ENCODE measurements around the gene MINDY4.

MINDY4 gene

GRCh38 chr7:30898411-30898810, 127.2 kb downstream of the MINDY4 start:
- TF ChIP-seq GATA2 (IDR thresholded peaks at IDR 0.05; ENCODE audit: low read depth, low read length) (no peak), GATA3 (IDR thresholded peaks at IDR 0.05; ENCODE audit: low read depth, low read length) (no peak)

- TF ChIP-seq GATA3 (IDR thresholded peaks at IDR 0.05; ENCODE audit: low read depth, low read length) = no peak
- TF ChIP-seq GATA2 (IDR thresholded peaks at IDR 0.05; ENCODE audit: low read depth, low read length) = no peak
These were observed 127.8 kb downstream of the MINDY4 start for GRCh38 chr7:30899066-30899465.

DNA sequence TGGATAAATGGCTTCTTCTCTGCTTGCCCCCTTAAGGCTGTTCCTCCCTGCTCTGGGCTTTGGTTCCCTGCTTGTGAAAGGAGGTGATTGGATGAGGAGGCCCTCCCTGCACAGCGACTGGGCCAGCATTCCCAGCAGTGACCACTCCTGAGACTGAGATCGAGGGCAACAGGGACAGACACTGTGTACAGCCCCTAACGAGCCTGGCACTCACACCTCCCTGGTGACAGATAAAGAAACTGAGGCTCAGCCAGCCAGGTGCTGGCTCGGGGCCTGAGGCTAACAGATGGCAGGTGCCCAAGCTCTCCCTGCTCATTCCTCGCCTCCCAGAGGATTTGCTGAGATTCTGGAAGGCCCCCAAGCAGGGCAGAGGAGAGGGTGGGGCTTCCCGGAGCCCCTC, 128.4 kb downstream of the MINDY4 start:
- no peak for TF ChIP-seq GATA2 (IDR thresholded peaks at IDR 0.05; ENCODE audit: low read depth, low read length)
- TF ChIP-seq GATA3 (IDR thresholded peaks at IDR 0.05; ENCODE audit: low read depth, low read length) = no peak

GRCh38 chr7:30900053-30900452, 128.8 kb downstream of the MINDY4 start:
- TF ChIP-seq GATA2 (IDR thresholded peaks at IDR 0.05; ENCODE audit: low read depth, low read length) = no peak
- TF ChIP-seq GATA3 (IDR thresholded peaks at IDR 0.05; ENCODE audit: low read depth, low read length) = no peak

- no peak for TF ChIP-seq GATA3 (IDR thresholded peaks at IDR 0.05; ENCODE audit: low read depth, low read length)
- no peak for TF ChIP-seq GATA2 (IDR thresholded peaks at IDR 0.05; ENCODE audit: low read depth, low read length)
These were observed 129.7 kb downstream of the MINDY4 start for GRCh38 chr7:30900803-30901362.

DNA sequence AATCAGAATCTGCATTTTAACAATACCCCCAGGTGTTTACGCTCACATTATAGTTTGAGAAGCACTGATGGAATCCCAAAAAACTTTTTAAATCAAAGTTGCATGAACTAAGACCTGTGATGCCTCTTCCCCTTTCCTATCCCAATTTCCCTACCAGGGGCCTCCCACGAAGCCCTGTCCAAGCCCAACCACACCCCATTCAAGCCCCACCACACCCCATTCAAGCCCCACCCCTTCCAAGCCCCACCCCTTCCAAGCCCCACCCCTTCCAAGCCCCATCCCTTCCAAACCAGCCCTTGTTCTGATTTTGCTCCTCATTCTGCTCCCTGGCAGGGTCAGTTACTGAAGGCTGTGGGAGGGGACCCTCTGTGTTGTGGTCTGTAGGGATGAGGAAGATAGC, 130.6 kb downstream of the MINDY4 start:
- TF ChIP-seq GATA2 (IDR thresholded peaks at IDR 0.05; ENCODE audit: low read depth, low read length) (no peak), GATA3 (IDR thresholded peaks at IDR 0.05; ENCODE audit: low read depth, low read length) (no peak)

GRCh38 chr7:30902466-30902865, 131.2 kb downstream of the MINDY4 start:
- TF ChIP-seq GATA3 (IDR thresholded peaks at IDR 0.05; ENCODE audit: low read depth, low read length) (no peak), GATA2 (IDR thresholded peaks at IDR 0.05; ENCODE audit: low read depth, low read length) (no peak)

DNA sequence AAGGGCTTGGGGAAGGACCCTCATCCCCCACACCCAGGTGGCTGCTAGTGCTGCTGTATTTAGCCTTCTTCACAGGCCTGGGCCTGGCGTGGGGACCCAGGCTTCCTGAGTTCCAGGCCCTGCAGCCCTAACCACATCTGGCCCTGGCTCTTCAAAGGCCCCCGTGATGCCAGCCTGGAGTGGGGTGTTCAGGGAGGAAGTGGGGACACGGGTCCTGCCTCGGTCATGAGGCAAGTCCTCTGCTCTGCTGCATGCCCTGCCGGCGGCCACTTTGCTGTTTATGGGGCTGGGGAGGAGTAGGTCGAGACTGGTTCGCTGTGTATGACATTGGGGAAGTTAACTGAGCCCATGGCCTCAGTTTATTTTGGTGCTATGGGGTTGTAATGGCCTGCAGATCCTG, 131.9 kb downstream of the MINDY4 start:
- TF ChIP-seq GATA3 (IDR thresholded peaks at IDR 0.05; ENCODE audit: low read depth, low read length) (no peak), GATA2 (IDR thresholded peaks at IDR 0.05; ENCODE audit: low read depth, low read length) (no peak)

GRCh38 chr7:30904561-30904960, 133.3 kb downstream of the MINDY4 start:
- TF ChIP-seq GATA2 (IDR thresholded peaks at IDR 0.05; ENCODE audit: low read depth, low read length) (no peak), GATA3 (IDR thresholded peaks at IDR 0.05; ENCODE audit: low read depth, low read length) (no peak)

- TF ChIP-seq GATA3 (IDR thresholded peaks at IDR 0.05; ENCODE audit: low read depth, low read length) = no peak
- TF ChIP-seq GATA2 (IDR thresholded peaks at IDR 0.05; ENCODE audit: low read depth, low read length) = no peak
These were observed 134.1 kb downstream of the MINDY4 start for GRCh38 chr7:30905078-30906012.

GRCh38 chr7:30906014-30906413, 134.8 kb downstream of the MINDY4 start:
- TF ChIP-seq GATA3 (IDR thresholded peaks at IDR 0.05; ENCODE audit: low read depth, low read length) (no peak), GATA2 (IDR thresholded peaks at IDR 0.05; ENCODE audit: low read depth, low read length) (no peak)

- TF ChIP-seq GATA3 (IDR thresholded peaks at IDR 0.05; ENCODE audit: low read depth, low read length) (no peak), GATA2 (IDR thresholded peaks at IDR 0.05; ENCODE audit: low read depth, low read length) (no peak)
These were observed 135.5 kb downstream of the MINDY4 start for GRCh38 chr7:30906515-30907240.

DNA sequence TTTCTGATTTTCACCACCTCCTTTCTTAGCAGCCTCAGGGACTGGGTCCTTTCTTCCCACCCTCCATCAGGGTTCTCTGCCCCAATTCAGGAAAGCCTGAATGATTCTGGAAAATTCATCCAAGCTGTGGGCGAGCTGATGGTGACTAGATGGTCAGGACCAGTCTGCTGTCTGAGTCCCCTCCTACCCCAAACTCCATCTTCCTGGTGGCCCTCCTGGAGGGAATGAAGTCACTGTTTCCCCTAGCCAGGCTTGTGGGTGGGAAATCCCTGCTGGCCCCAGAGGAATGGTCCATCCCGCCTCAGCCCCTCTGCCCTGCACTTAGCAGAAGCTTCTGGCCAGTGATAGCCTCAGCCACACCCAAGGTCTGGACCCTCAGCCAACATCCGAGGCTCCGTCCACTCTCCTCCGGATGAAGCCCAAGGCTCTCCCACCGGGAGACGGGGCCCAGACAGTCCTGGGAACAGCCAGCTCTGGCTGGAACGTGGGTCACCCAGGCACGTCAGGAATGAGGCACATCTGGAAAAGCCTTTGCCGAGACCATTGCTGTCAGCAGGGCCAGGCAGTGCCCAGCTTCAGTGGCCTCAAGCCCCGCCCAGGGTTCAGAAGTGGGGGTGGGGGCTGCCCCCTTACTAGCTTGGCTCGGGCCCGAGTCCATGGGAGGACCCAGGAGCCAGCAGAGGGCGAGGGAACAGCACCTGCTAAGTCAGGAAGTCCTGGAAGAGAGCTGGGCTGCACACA, 136.5 kb downstream of the MINDY4 start:
- TF ChIP-seq GATA3 (IDR thresholded peaks at IDR 0.05; ENCODE audit: low read depth, low read length) (no peak), GATA2 (IDR thresholded peaks at IDR 0.05; ENCODE audit: low read depth, low read length) (no peak)

GRCh38 chr7:30908681-30909080, 137.5 kb downstream of the MINDY4 start:
- TF ChIP-seq GATA3 (IDR thresholded peaks at IDR 0.05; ENCODE audit: low read depth, low read length) (no peak), GATA2 (IDR thresholded peaks at IDR 0.05; ENCODE audit: low read depth, low read length) (no peak)

Measured in SH-SY5Y (cell line).